ENCODE data around the gene PRKCE. TPM values are rescaled to one million over a fixed set of nuclear protein-coding genes. Genes with fewer than 3 reads are reported as not detected.

The PRKCE gene
- total and polyA plus RNA-seq, 2 experiments from 2014 or later = 0.94 to 1.2 TPM

DNA sequence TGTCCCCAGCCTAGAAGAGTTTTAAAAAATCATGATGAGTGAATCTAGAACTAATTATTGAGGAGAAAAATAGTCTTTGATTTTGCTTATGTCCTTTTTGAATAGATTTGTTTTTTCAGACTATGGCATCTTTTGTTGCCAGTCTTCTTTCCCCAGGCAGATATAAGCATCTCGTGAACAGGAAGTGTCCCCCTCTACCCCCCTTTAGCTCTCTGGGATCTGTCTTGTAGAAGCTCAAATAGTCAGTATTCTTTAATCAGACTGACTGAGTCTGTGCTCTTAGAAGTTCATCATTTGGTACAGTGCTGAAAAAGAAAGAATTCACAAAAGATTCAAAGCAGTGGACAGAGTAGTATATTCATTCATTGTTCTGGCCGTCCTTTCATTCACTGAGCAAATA is 10.4 kb downstream of the PRKCE start:
- Mint-ChIP-seq H3K9me3 (no peaks in the 10 kb centered on the region), H3K27ac (no peak overlapping the region), H3K36me3 (ENCODE audit: low read depth) (no peaks in the 10 kb centered on the region), H3K4me1 (peaks cover 10% of the 10 kb centered on the region; the same call in 2 of the 3 replicates), H3K4me3 (no peak overlapping the region), H3K27me3 (ENCODE audit: insufficient read depth, low read depth, poor library complexity) (peaks cover 3% of the 10 kb centered on the region)
- Histone ChIP-seq H3F3A (replicated peaks; ENCODE audit: low read depth) (no peaks in the 10 kb centered on the region), H3K27ac (ENCODE audit: low read depth) (no peak overlapping the region), H2AFZ (no peak overlapping the region), H3K4me3 (no peak overlapping the region), H3K9me2 (ENCODE audit: insufficient read depth) (no peaks in the 10 kb centered on the region), H3K36me3 (ENCODE audit: insufficient read depth) (no peaks in the 10 kb centered on the region), H3K27me3 (ENCODE audit: insufficient read depth) (no peaks in the 10 kb centered on the region), H3K4me1 (ENCODE audit: insufficient read depth) (peaks cover 11% of the 10 kb centered on the region; the same call in 1 of the 2 replicates), H3K79me2 (replicated peaks; ENCODE audit: insufficient read depth) (no peaks in the 10 kb centered on the region), H4K20me1 (replicated peaks; ENCODE audit: insufficient read depth) (no peaks in the 10 kb centered on the region), H3K4me2 (no peak overlapping the region)
- no peak for ATAC-seq
- DNase-seq (ENCODE audit: low spot score) = no peak
- TF ChIP-seq, protein P1, sequence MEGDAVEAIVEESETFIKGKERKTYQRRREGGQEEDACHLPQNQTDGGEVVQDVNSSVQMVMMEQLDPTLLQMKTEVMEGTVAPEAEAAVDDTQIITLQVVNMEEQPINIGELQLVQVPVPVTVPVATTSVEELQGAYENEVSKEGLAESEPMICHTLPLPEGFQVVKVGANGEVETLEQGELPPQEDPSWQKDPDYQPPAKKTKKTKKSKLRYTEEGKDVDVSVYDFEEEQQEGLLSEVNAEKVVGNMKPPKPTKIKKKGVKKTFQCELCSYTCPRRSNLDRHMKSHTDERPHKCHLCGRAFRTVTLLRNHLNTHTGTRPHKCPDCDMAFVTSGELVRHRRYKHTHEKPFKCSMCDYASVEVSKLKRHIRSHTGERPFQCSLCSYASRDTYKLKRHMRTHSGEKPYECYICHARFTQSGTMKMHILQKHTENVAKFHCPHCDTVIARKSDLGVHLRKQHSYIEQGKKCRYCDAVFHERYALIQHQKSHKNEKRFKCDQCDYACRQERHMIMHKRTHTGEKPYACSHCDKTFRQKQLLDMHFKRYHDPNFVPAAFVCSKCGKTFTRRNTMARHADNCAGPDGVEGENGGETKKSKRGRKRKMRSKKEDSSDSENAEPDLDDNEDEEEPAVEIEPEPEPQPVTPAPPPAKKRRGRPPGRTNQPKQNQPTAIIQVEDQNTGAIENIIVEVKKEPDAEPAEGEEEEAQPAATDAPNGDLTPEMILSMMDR (conservative IDR thresholded peaks at IDR 0.05; ENCODE audit: low read depth in 2 of 2) = no peak
- TF ChIP-seq, protein P2, sequence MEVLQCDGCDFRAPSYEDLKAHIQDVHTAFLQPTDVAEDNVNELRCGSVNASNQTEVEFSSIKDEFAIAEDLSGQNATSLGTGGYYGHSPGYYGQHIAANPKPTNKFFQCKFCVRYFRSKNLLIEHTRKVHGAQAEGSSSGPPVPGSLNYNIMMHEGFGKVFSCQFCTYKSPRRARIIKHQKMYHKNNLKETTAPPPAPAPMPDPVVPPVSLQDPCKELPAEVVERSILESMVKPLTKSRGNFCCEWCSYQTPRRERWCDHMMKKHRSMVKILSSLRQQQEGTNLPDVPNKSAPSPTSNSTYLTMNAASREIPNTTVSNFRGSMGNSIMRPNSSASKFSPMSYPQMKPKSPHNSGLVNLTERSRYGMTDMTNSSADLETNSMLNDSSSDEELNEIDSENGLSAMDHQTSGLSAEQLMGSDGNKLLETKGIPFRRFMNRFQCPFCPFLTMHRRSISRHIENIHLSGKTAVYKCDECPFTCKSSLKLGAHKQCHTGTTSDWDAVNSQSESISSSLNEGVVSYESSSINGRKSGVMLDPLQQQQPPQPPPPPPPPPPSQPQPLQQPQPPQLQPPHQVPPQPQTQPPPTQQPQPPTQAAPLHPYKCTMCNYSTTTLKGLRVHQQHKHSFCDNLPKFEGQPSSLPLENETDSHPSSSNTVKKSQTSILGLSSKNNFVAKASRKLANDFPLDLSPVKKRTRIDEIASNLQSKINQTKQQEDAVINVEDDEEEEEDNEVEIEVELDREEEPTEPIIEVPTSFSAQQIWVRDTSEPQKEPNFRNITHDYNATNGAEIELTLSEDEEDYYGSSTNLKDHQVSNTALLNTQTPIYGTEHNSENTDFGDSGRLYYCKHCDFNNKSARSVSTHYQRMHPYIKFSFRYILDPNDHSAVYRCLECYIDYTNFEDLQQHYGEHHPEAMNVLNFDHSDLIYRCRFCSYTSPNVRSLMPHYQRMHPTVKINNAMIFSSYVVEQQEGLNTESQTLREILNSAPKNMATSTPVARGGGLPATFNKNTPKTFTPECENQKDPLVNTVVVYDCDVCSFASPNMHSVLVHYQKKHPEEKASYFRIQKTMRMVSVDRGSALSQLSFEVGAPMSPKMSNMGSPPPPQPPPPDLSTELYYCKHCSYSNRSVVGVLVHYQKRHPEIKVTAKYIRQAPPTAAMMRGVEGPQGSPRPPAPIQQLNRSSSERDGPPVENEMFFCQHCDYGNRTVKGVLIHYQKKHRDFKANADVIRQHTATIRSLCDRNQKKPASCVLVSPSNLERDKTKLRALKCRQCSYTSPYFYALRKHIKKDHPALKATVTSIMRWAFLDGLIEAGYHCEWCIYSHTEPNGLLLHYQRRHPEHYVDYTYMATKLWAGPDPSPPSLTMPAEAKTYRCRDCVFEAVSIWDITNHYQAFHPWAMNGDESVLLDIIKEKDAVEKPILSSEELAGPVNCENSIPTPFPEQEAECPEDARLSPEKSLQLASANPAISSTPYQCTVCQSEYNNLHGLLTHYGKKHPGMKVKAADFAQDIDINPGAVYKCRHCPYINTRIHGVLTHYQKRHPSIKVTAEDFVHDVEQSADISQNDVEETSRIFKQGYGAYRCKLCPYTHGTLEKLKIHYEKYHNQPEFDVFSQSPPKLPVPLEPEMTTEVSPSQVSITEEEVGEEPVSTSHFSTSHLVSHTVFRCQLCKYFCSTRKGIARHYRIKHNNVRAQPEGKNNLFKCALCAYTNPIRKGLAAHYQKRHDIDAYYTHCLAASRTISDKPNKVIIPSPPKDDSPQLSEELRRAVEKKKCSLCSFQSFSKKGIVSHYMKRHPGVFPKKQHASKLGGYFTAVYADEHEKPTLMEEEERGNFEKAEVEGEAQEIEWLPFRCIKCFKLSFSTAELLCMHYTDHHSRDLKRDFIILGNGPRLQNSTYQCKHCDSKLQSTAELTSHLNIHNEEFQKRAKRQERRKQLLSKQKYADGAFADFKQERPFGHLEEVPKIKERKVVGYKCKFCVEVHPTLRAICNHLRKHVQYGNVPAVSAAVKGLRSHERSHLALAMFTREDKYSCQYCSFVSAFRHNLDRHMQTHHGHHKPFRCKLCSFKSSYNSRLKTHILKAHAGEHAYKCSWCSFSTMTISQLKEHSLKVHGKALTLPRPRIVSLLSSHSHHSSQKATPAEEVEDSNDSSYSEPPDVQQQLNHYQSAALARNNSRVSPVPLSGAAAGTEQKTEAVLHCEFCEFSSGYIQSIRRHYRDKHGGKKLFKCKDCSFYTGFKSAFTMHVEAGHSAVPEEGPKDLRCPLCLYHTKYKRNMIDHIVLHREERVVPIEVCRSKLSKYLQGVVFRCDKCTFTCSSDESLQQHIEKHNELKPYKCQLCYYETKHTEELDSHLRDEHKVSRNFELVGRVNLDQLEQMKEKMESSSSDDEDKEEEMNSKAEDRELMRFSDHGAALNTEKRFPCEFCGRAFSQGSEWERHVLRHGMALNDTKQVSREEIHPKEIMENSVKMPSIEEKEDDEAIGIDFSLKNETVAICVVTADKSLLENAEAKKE (CRISPR knock-in tag; IDR thresholded peaks at IDR 0.05) = no peak
- TF ChIP-seq EZH2 (IDR thresholded peaks at IDR 0.05; ENCODE audit: low read depth, unreplicated experiment) (no peak), ZNF114 (CRISPR knock-in tag; IDR thresholded peaks at IDR 0.05) (no peak), CREB1 (CRISPR knock-in tag; IDR thresholded peaks at IDR 0.05; ENCODE audit: low read depth) (no peak), ZNF331 (CRISPR knock-in tag; IDR thresholded peaks at IDR 0.05; ENCODE audit: low read depth) (no peak), POLR2AphosphoS5 (IDR thresholded peaks at IDR 0.05; ENCODE audit: low read depth) (no peak), STAT1 (IDR thresholded peaks at IDR 0.05; ENCODE audit: unreplicated experiment) (no peak), JUNB (IDR thresholded peaks at IDR 0.05; ENCODE audit: unreplicated experiment) (no peak), EZH2phosphoT487 (IDR thresholded peaks at IDR 0.05; ENCODE audit: unreplicated experiment) (no peak)
- TF ChIP-seq, protein P3, sequence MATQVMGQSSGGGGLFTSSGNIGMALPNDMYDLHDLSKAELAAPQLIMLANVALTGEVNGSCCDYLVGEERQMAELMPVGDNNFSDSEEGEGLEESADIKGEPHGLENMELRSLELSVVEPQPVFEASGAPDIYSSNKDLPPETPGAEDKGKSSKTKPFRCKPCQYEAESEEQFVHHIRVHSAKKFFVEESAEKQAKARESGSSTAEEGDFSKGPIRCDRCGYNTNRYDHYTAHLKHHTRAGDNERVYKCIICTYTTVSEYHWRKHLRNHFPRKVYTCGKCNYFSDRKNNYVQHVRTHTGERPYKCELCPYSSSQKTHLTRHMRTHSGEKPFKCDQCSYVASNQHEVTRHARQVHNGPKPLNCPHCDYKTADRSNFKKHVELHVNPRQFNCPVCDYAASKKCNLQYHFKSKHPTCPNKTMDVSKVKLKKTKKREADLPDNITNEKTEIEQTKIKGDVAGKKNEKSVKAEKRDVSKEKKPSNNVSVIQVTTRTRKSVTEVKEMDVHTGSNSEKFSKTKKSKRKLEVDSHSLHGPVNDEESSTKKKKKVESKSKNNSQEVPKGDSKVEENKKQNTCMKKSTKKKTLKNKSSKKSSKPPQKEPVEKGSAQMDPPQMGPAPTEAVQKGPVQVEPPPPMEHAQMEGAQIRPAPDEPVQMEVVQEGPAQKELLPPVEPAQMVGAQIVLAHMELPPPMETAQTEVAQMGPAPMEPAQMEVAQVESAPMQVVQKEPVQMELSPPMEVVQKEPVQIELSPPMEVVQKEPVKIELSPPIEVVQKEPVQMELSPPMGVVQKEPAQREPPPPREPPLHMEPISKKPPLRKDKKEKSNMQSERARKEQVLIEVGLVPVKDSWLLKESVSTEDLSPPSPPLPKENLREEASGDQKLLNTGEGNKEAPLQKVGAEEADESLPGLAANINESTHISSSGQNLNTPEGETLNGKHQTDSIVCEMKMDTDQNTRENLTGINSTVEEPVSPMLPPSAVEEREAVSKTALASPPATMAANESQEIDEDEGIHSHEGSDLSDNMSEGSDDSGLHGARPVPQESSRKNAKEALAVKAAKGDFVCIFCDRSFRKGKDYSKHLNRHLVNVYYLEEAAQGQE (IDR thresholded peaks at IDR 0.05; ENCODE audit: unreplicated experiment) = no peak
- TF ChIP-seq, protein P4, sequence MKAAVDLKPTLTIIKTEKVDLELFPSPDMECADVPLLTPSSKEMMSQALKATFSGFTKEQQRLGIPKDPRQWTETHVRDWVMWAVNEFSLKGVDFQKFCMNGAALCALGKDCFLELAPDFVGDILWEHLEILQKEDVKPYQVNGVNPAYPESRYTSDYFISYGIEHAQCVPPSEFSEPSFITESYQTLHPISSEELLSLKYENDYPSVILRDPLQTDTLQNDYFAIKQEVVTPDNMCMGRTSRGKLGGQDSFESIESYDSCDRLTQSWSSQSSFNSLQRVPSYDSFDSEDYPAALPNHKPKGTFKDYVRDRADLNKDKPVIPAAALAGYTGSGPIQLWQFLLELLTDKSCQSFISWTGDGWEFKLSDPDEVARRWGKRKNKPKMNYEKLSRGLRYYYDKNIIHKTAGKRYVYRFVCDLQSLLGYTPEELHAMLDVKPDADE (IDR thresholded peaks at IDR 0.05) = no peak
